GM19240 (cell line): ENCODE data around the gene ATP5PD.
"Not testable (repeated sequence)": the region's sequence is repeated elsewhere in the genome, so short reads cannot be mapped to it uniquely, and the experiment has no call there.

Experiments used
- DNase-seq: peaks from one replicate; pipeline ENCODE4 v3.0.0; 2011; ENCODE audit warnings: low spot score; ENCODE audit not compliant: insufficient read length

ATP5PD gene

GRCh38 chr17:75024686-75025397 is 21.9 kb downstream of the ATP5PD start:
- no peak for DNase-seq

GRCh38 chr17:75020331-75021110 is 26.2 kb downstream of the ATP5PD start:
- DNase-seq = no peak

GRCh38 chr17:75019710-75020109 is 27.1 kb downstream of the ATP5PD start:
- no peak for DNase-seq

GRCh38 chr17:75019146-75019545 is 27.6 kb downstream of the ATP5PD start:
- DNase-seq = no peak

- no peak for DNase-seq
These were observed 33.6 kb downstream of the ATP5PD start for GRCh38 chr17:75013092-75013559.

- peak; percentile 94 for DNase-seq
These were observed 34.2 kb downstream of the ATP5PD start, which contains the start of gene MRPL58 for GRCh38 chr17:75012346-75013091. Gene MRPL58, plus strand, starts transcription at chr17:75012670. Its CDS starts 17 bp downstream, at chr17:75012687.

- DNase-seq = no peak
These were observed 34.7 kb downstream of the ATP5PD start for GRCh38 chr17:75012096-75012345.

- no peak for DNase-seq
These were observed 35.2 kb downstream of the ATP5PD start for GRCh38 chr17:75011401-75012095.

GRCh38 chr17:75010683-75011400 is 35.9 kb downstream of the ATP5PD start:
- no peak for DNase-seq

GRCh38 chr17:75009139-75009724 is 37.5 kb downstream of the ATP5PD start:
- DNase-seq = no peak

- DNase-seq = no peak
These were observed 38.4 kb downstream of the ATP5PD start for GRCh38 chr17:75008373-75008772.

GRCh38 chr17:75006653-75007052 is 40.1 kb downstream of the ATP5PD start:
- no peak for DNase-seq

GRCh38 chr17:75006084-75006483 is 40.7 kb downstream of the ATP5PD start:
- not testable (repeated sequence) for DNase-seq

GRCh38 chr17:75005291-75005690 is 41.5 kb downstream of the ATP5PD start:
- no peak for DNase-seq

GRCh38 chr17:75004371-75004770 is 42.4 kb downstream of the ATP5PD start:
- DNase-seq = no peak

- no peak for DNase-seq
These were observed 42.8 kb downstream of the ATP5PD start for GRCh38 chr17:75003957-75004355.

- DNase-seq = no peak
These were observed 43.5 kb downstream of the ATP5PD start for GRCh38 chr17:75003070-75003956.

GRCh38 chr17:75001915-75002843 is 44.6 kb downstream of the ATP5PD start:
- no peak for DNase-seq
